Measurements from ENCODE around the gene KIRREL2.
"Not testable (repeated sequence)": the region's sequence is repeated elsewhere in the genome, so short reads cannot be mapped to it uniquely, and the experiment has no call there.

KIRREL2 gene

DNA sequence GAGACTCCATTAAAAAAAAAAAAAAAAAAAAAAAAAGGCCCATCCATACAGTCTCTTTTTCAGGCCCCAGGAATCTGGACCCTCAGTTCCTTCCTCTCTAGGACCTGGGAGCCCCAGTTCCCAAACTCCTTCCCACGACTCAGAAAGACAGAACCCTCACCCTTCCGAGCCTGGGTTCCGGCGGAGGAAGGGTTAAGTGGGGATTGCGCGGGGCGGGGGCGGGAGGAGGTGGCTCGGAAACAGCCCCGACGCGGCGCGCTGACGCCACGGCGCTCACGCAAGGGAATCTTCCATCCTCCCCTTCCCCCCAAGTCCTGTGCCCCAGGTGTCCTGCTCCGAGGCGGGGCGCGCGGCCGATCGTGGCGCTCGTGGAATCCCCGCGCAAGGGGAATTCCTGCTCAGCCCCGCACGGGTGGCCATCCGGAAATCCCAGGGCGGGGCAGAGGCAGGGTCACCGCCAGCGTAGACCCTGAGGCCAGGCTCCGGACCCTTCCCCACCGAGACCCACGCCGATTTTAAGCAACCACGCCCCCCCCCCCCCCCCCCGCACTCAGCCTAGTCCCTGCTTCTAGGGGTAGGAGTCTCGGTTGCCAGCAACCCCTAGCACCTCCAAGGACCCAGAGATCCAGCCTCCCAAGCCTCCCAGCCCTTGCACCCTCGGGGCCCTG is 43.0 kb downstream of the KIRREL2 start:
- DNase-seq: peak; percentile 80 to 97

- no peak for DNase-seq
Measured at GRCh38 chr19:35901055-35901644, 44.4 kb downstream of the KIRREL2 start.

GRCh38 chr19:35901854-35902661 is 45.3 kb downstream of the KIRREL2 start, which contains the start of gene HCST:
Gene HCST (plus strand): TSS chr19:35902529. CDS start chr19:35902594, 65 bp downstream.
- no peak for DNase-seq

DNA sequence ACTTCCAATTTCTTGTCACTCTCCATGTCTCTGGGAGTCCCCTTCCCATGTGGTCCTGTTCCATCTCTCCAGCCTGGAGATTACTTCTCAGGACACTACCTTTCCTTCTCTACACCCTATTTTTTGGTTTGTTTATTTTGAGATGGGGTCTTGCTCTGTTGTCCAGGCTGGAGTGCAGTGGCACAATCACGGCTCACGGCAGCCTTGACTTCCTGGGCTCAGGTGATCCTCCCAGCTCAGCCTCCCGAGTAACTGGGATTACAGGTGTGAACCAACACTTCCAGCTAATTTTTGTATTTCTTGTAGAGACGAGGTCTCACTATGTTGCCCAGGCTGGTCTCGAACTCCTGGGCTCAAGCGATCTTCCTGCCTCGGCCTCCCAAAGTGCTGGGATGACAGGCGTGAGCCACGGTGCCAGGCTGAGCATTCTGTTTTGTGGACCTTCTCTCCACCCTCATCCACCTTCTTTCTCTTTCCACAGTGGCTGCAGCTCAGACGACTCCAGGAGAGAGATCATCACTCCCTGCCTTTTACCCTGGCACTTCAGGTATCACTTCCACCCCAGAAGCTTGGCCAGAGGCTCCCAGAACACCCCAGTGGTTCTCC is 46.3 kb downstream of the KIRREL2 start:
- DNase-seq: no peak

DNA sequence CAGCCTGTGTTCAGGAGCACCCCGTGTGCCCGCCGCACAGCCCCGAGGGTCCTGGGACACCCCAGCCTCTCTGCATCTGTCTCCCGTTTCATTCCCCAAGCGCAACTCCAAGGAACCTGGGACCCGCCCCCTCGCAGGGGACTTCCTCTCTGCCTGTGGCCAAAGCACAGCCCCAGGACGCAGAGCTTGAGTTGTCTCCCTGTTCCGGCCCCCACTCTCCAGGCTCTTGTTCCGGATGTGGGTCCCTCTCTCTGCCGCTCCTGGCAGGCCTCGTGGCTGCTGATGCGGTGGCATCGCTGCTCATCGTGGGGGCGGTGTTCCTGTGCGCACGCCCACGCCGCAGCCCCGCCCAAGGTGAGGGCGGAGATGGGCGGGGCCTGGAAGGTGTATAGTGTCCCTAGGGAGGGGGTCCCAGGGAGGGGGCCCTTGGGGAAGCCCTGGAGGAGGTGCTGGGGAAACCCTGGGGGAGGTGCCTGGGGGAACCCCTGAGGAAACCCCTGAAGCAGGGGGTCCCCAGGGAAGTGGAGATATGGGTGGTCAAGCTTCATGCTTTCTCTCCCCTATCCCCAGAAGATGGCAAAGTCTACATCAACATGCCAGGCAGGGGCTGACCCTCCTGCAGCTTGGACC is 47.0 kb downstream of the KIRREL2 start:
- peak; percentile 14 to 80 for DNase-seq

DNA sequence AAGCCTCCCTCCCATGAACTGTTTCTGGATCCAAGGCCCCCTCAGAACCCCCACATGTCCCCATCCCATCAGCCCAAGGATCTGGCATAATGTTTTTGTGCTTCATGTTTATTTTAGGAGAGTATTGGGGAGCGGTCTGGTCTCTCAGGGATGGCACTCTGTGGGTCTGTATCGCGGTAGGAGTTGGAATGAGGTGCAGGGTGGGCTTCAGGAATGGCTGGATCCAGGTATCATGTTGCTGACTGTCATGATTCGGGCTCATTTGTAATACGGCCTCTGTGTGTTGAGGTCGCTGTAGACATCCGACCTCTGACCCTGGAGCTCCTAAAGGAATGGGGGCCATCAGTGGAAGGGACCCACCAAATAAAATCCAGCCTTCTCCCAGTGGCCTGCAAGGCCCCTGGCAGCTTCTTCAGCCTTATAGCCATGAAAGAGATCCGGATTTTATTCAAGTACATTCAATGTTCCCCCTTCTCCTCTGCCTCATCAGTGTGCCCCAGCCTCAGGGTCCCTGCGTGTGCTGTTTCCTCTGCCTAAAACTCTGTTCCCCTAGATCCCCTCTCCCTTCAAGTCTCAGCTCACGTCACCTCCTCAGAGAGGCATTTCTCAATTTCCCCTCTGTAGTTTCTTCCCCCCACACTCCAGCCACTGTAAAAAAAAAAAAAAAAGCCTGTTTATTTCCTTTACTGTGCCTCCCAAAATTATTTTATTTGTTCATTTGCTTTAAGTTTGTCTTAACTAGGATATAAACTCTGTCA is 47.8 kb downstream of the KIRREL2 start:
- DNase-seq: no peak

DNA sequence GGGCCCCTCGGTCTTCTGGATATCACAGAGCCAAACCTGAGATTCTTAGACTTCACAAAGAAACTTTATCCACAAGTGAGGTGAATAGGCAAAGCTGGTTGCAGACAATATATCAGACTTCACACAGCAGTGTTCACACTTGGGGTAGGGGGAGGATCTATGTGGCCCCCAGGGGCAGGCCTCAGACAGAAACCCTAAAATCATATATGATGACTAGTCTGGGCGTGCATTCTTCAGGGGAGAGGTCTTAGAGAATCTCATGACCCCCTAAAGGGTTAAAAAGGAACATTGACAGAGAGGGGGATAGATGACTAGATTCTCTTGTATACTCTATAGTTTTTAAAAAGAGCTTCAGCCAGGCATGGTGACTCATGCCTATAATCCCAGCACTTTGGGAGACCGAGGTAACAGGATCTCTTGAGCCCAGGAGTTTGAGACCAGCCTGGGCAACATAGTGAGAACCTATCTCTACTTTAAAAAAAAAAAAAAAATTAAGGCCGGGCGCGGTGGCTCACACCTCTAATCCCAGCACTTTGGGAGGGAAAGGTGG is 48.5 kb downstream of the KIRREL2 start:
- no peak for DNase-seq

DNA sequence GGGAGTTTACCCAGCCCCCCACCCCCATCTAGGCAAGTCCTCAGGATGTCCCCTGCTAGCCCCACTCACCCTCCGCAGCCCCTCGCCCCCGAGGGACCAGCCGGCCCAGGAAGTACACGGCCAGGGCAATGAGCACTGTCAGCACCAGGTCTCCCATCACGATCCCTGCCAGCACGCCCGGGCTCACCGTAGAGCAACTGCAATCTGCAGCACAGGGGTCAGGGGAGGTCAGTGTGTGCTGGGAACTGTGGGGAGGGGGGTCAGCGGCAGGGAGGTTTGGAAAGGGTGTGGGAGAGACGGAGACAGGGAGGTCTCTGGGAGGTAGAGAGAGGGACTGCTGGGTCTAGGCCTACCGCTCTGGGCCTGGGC is 50.6 kb downstream of the KIRREL2 start:
- no peak for DNase-seq

GRCh38 chr19:35908010-35908441 is 51.3 kb downstream of the KIRREL2 start, which contains the start of gene TYROBP:
Gene TYROBP (minus strand): TSS chr19:35908295. CDS start chr19:35908228, 67 bp downstream.
- DNase-seq: no peak

- no peak for DNase-seq
Measured at GRCh38 chr19:35908973-35909683, 52.4 kb downstream of the KIRREL2 start.

- no peak for DNase-seq
Measured at GRCh38 chr19:35909684-35910035, 52.9 kb downstream of the KIRREL2 start.

- DNase-seq: not testable (repeated sequence)
Measured at GRCh38 chr19:35910355-35910754, 53.6 kb downstream of the KIRREL2 start.

- DNase-seq: peak in 1 of 2 experiments; percentile 16
Measured at GRCh38 chr19:35911173-35911572, 54.5 kb downstream of the KIRREL2 start.

GRCh38 chr19:35911790-35912189 is 55.1 kb downstream of the KIRREL2 start:
- no peak for DNase-seq

- DNase-seq: no peak
Measured at GRCh38 chr19:35913589-35913988, 56.9 kb downstream of the KIRREL2 start.

- DNase-seq: no peak
Measured at GRCh38 chr19:35915443-35915842, 58.7 kb downstream of the KIRREL2 start.

Data from NCI-H526 (cell line).